HFFc6 (cell line): ENCODE data around the gene NSD1. TPM values are rescaled to one million over a fixed set of nuclear protein-coding genes. Genes with fewer than 3 reads are reported as not detected.

Experiments
- DNase-seq: peaks from one replicate; pipeline ENCODE4 v3.0.0-alpha.2; 2018
- H3K27ac Mint-ChIP-seq: 2 replicates; pipeline ENCODE4 v1.8.0; 2020; ENCODE audit warnings: mild to moderate bottlenecking, mixed read lengths
- H3K27me3 Mint-ChIP-seq: 2 replicates; pipeline ENCODE4 v1.8.0; 2021; ENCODE audit warnings: mild to moderate bottlenecking, moderate library complexity, mixed read lengths; ENCODE audit not compliant: insufficient read depth
- H3K36me3 Mint-ChIP-seq: 2 replicates; pipeline ENCODE4 v1.8.0; 2021; ENCODE audit warnings: low read depth, mixed read lengths
- H3K4me1 Mint-ChIP-seq: 2 replicates; pipeline ENCODE4 v1.8.0; 2020; ENCODE audit warnings: low read depth, mixed read lengths
- H3K4me3 Mint-ChIP-seq: 2 replicates; pipeline ENCODE4 v1.8.0; 2020; ENCODE audit warnings: mild to moderate bottlenecking, moderate library complexity, mixed read lengths
- H3K9me3 Mint-ChIP-seq: 2 replicates; pipeline ENCODE4 v1.8.0; 2020; ENCODE audit warnings: mild to moderate bottlenecking, mixed read lengths
- total RNA-seq, 6 experiments: library from RNA; stranded (reverse); fragmentation: NEBNext Ultra II Directional; extraction: Animal tissue kit (Norgen Biotek cat#: 25700); gene quantifications; 2 replicates in 1 of 6; 3 replicates in 5 of 6; pipeline ENCODE4 v1.2.3, GENCODE V29; 2021
- TF ChIP-seq, protein P1 (sequence below): fragments of 200-600 bp; sonication (generic); IDR thresholded peaks from 2 replicates; pipeline ENCODE4 v1.5.0; 2021; ENCODE audit warnings: antibody characterized with exemption, mild to moderate bottlenecking

The NSD1 gene
- total RNA-seq, 6 experiments from 2014 or later = 42.6 to 56.4 (median 48.4) TPM

DNA sequence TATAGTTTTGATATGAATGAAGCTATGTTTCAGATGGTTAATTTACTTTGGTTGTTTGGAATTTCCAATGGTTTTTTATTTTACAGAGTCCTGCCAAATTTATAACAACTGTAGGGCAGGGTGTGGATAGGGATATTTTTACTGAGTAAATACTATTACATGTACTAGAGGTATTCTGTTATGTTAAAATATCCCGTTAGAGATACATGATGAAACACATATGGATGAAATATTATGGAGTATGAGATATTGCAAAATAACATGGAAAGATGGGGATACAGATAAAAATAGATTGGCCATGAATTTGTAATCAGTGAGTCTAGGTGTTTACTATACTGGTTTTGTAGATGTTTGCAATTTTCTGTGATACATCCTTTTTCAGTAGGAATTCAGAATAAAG is 93.3 kb downstream of the NSD1 start:
- no peak for DNase-seq
- no peak overlapping the region for H3K4me3 Mint-ChIP-seq
- H3K27me3 Mint-ChIP-seq = no peaks in the 10 kb centered on the region
- TF ChIP-seq, protein P1, sequence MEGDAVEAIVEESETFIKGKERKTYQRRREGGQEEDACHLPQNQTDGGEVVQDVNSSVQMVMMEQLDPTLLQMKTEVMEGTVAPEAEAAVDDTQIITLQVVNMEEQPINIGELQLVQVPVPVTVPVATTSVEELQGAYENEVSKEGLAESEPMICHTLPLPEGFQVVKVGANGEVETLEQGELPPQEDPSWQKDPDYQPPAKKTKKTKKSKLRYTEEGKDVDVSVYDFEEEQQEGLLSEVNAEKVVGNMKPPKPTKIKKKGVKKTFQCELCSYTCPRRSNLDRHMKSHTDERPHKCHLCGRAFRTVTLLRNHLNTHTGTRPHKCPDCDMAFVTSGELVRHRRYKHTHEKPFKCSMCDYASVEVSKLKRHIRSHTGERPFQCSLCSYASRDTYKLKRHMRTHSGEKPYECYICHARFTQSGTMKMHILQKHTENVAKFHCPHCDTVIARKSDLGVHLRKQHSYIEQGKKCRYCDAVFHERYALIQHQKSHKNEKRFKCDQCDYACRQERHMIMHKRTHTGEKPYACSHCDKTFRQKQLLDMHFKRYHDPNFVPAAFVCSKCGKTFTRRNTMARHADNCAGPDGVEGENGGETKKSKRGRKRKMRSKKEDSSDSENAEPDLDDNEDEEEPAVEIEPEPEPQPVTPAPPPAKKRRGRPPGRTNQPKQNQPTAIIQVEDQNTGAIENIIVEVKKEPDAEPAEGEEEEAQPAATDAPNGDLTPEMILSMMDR = no peak
- H3K36me3 Mint-ChIP-seq = peaks cover 26% of the 10 kb centered on the region
- no peaks in the 10 kb centered on the region for H3K9me3 Mint-ChIP-seq
- peaks cover 15% of the 10 kb centered on the region for H3K4me1 Mint-ChIP-seq
- H3K27ac Mint-ChIP-seq = no peak overlapping the region

DNA sequence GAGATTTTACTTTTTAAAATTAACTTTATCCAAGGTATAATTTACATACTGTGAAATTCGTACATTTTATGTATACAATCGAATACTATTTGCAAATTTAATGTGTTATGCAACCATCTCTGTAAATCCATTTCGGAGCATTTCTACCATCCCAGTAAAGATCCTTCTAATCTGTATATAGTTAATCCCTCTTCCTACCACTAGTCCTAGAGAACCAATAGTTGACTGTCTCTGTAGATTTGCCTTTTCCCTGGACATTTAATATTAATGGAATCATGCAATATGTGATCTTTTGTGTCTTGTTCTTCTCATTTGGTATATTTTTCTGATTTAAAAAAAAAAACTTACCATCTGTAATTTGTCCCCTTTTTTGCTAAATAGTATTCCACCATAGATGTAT is 95.2 kb downstream of the NSD1 start:
- H3K4me3 Mint-ChIP-seq = no peak overlapping the region
- DNase-seq = no peak
- H3K27ac Mint-ChIP-seq = no peak overlapping the region
- TF ChIP-seq, protein P1 = peak; percentile 31; the same call in 1 of the 2 replicates
- no peaks in the 10 kb centered on the region for H3K27me3 Mint-ChIP-seq
- H3K4me1 Mint-ChIP-seq = peaks cover 34% of the 10 kb centered on the region
- no peaks in the 10 kb centered on the region for H3K9me3 Mint-ChIP-seq
- H3K36me3 Mint-ChIP-seq = peaks cover 26% of the 10 kb centered on the region

DNA sequence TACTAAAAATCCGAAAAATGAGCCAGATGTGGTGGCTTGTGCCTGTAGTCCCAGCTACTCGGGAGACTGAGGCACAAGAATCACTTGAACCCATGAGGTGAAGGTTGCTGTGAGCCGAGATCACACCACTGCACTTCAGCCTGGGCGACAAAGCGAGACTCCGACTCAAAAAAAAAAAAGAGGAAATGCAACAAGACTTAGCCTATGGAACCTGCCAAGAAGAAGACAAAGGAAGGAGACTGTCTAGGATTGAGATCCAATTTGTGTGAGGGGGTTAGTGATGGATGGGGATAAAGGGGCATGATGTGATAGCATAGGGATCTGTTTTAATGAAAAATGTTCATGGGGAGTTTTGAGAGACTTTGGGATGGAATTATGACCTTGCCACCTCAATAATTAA is 97.1 kb downstream of the NSD1 start:
- Mint-ChIP-seq H3K27me3 (no peaks in the 10 kb centered on the region), H3K4me3 (no peak overlapping the region), H3K4me1 (peaks cover 46% of the 10 kb centered on the region), H3K27ac (peak overlapping the region; percentile 14; the same call in 1 of the 2 replicates), H3K9me3 (no peaks in the 10 kb centered on the region), H3K36me3 (peaks cover 21% of the 10 kb centered on the region)
- TF ChIP-seq, protein P1 = no peak
- no peak for DNase-seq

DNA sequence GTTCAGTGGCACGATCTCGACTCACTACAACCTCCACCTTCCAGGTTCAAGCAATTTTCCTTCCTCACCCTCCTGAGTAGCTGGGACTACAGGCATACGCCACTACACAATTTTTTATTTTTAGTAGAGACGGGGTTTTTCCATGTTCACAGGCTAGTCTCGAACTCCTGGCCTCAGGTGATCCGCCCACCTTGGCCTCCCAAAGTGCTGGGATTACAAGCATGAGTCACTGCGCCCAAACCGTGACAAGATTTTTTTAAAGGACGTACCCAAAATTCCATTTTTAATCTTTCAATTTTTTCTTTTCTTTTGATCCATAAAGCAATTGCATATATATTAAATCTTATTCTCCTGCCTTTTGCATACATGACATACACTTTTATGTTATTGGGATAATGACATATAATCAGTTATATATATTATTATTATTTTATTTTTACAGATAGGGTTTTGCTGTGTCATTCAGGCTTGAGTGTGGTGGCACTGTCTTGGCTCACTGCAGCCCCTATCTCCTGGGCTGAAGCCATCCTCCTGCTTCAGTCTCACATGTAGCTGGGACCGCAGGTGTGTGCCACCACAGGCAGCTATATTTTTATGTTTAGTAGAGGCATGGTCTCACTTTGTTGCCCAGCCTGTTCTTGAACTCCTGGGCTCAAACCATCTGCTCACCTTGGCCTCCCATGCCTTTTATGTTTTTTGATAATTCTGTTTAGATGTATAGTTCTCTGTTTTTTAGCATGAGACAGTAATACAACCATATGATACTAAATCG is 98.1 kb downstream of the NSD1 start:
- DNase-seq = no peak
- H3K36me3 Mint-ChIP-seq = peaks cover 25% of the 10 kb centered on the region
- H3K9me3 Mint-ChIP-seq = no peaks in the 10 kb centered on the region
- 0 out of 2 replicates have a peak overlapping the region, but pooled peaks have one; percentile 43 for H3K4me3 Mint-ChIP-seq
- H3K27ac Mint-ChIP-seq = peak overlapping the region; percentile 83
- H3K4me1 Mint-ChIP-seq = peaks cover 46% of the 10 kb centered on the region
- TF ChIP-seq, protein P1 = no peak
- no peaks in the 10 kb centered on the region for H3K27me3 Mint-ChIP-seq

DNA sequence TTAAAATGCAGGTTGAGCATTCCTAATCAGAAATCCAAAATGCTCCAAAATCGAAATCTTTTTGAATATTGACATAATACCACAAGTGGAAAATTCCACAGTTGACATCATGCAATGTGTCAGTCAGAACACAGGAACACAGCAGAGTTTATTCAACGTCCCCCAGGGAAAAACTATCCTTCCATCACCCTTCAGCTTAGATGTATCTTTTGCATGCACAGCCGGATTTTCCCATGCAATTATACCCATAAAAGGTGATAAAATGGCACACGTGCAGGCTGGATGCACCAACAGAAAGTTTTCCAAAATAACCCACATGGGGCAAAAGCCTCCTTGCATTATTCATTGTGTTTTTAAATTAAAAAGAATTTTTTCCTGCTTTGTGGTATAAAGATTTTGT is 98.8 kb downstream of the NSD1 start:
- Mint-ChIP-seq H3K9me3 (no peaks in the 10 kb centered on the region), H3K36me3 (peaks cover 23% of the 10 kb centered on the region), H3K27me3 (no peaks in the 10 kb centered on the region), H3K4me1 (peaks cover 40% of the 10 kb centered on the region), H3K4me3 (peak overlapping the region; percentile 43; the same call in 1 of the 2 replicates), H3K27ac (peak overlapping the region; percentile 83)
- TF ChIP-seq, protein P1 = no peak
- no peak for DNase-seq
